Upper lobe of right lung (tissue), 1 donor: ENCODE results near the gene ABCA3. TPM values are rescaled to one million over a fixed set of nuclear protein-coding genes. Genes with fewer than 3 reads are reported as not detected.
A peak's percentile ranks its signal among the peaks of the same experiment; 100 is the strongest.

Experiments
- ATAC-seq: fragments of 200-7000 bp; cut with Tn5 transposase; one replicate; pipeline ENCODE4 v1.9.1; 2020; ENCODE audit warnings: mild to moderate bottlenecking, moderate library complexity
- DNase-seq: peaks from one replicate; pipeline ENCODE4 v3.0.0-alpha.2; 2020
- H3K27ac ChIP-seq: fragments of 200-600 bp; one replicate; pipeline ENCODE4 v1.8.0; 2022
- H3K27me3 ChIP-seq: fragments of 200-600 bp; one replicate; pipeline ENCODE4 v1.8.0; 2022; ENCODE audit warnings: mild to moderate bottlenecking
- H3K36me3 ChIP-seq: fragments of 200-600 bp; one replicate; pipeline ENCODE4 v1.8.0; 2022
- H3K4me1 ChIP-seq: fragments of 200-600 bp; one replicate; pipeline ENCODE4 v1.8.0; 2022
- H3K4me3 ChIP-seq: fragments of 200-600 bp; one replicate; pipeline ENCODE4 v1.8.0; 2022; ENCODE audit warnings: mild to moderate bottlenecking
- H3K9me3 ChIP-seq: fragments of 200-600 bp; one replicate; pipeline ENCODE4 v1.8.0; 2022
- intact Hi-C: fragments of 100-400 bp; cut with DNase I; formaldehyde crosslinking; loops from one replicate; pipeline ENCODE4 v1.11.0; 2022
- total RNA-seq: library from RNA; stranded (reverse); fragmentation: NEBNext Ultra II Directional; extraction: Animal tissue kit (Norgen Biotek cat#: 25700); gene quantifications from one replicate; pipeline ENCODE4 v1.2.1, GENCODE V29; 2021
- TF ChIP-seq, protein P1 (sequence below): fragments of 200-600 bp; IDR thresholded peaks from one replicate; pipeline ENCODE4 v1.8.0; 2022; ENCODE audit warnings: antibody characterized with exemption
- donor health status: DM: no; HTN: yes; CAD: no; lungs with severe emphysema.

ABCA3 gene
- total RNA-seq, 1 donor from 2014 or later = 598 TPM

DNA sequence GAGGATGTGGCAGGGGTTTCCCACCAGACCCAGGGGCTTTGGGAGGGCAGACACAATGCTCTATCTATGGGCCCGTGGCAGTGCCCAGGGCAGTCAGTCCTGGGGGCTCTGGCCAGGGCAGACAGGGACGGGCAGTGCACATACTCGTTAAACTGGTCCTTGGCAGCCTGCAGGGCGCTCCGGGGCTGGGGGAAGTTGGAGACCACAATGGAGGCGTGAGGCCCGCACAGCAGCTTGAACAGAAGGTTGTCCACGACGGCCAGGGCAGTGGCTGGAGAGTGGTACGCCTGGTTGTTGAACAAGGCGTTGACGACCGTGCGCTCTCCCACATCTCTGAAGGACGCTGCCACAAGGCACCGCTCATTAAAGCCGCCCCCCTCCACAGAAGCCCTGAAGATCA lies 54.0 kb downstream of the ABCA3 start:
- no peaks in the 10 kb centered on the region for H3K4me1 ChIP-seq
- ATAC-seq = no peak
- DNase-seq = peak; percentile 65
- H3K9me3 ChIP-seq = no peaks in the 10 kb centered on the region
- H3K27me3 ChIP-seq = no peaks in the 10 kb centered on the region
- no peak overlapping the region for H3K27ac ChIP-seq
- intact Hi-C loops = no loop called here
- H3K36me3 ChIP-seq = peaks cover 53% of the 10 kb centered on the region
- TF ChIP-seq, protein P1, sequence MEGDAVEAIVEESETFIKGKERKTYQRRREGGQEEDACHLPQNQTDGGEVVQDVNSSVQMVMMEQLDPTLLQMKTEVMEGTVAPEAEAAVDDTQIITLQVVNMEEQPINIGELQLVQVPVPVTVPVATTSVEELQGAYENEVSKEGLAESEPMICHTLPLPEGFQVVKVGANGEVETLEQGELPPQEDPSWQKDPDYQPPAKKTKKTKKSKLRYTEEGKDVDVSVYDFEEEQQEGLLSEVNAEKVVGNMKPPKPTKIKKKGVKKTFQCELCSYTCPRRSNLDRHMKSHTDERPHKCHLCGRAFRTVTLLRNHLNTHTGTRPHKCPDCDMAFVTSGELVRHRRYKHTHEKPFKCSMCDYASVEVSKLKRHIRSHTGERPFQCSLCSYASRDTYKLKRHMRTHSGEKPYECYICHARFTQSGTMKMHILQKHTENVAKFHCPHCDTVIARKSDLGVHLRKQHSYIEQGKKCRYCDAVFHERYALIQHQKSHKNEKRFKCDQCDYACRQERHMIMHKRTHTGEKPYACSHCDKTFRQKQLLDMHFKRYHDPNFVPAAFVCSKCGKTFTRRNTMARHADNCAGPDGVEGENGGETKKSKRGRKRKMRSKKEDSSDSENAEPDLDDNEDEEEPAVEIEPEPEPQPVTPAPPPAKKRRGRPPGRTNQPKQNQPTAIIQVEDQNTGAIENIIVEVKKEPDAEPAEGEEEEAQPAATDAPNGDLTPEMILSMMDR = no peak
- H3K4me3 ChIP-seq = no peak overlapping the region

DNA sequence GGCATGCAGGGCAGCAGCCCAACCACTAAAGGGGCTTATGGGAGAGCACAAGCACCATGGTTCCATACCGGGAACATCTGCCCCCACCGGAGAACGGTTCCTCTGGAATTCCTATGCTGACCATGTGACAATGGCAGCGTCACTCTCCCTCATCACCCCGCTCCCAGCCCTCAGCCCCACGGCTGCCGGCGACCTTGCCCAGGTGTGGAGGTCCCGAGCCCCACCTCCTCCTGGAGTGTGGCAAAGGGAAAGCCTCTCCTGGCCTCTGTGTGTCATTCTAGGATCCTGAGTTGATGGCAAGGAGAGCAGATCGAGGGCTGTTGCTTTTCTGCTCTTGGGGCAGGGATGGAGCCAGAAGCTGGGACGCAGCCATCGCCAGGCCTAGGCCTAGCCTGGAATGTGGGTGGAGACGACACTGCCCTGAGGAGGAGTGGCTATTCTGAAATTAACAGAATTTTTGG lies 54.8 kb downstream of the ABCA3 start:
- DNase-seq (no peak), ATAC-seq (no peak)
- TF ChIP-seq, protein P1 = no peak
- Histone ChIP-seq H3K27me3 (no peaks in the 10 kb centered on the region), H3K36me3 (peaks cover 45% of the 10 kb centered on the region), H3K27ac (no peak overlapping the region), H3K4me1 (no peaks in the 10 kb centered on the region), H3K4me3 (no peak overlapping the region), H3K9me3 (no peaks in the 10 kb centered on the region)
- intact Hi-C loops = no loop called here

DNA sequence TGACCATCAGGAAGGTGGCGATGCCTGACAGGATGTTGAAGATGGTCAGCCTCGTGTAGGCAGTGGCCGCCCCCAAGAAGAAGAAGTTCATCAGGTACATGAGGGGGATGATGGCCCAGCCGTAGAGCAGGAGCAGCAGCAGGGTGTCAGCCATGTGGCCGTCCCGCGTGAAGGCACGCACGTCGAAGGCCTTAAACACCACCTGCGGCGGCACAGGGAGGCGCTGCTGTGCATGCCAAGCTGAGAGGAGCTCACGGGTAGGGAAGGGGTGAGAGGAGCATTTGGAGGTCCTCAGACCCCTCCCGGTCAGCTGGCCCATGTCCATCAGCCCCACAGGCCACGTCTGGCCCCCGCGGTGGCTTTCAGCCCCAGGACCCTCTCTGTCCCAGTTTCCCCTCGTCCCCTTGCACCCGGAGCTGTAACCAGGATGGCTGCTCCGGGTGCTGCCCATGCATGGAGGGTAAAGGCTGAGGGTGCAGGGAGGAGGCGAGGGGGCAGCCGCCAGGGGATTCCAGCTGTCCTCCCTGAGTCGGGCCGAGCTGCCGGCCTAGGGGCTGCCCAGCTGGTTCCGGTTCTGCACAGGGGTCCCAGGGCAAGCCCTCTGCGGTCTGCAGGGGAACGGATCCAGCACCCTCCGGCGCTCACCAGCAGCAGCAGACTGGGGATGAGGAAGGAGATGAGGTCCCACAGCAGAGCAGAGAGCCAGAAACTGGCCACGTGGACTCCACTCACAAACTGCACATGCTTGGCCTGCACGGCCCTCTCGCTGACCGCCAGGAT lies 55.5 kb downstream of the ABCA3 start:
- peak; percentile 65 for DNase-seq
- ATAC-seq = peak; percentile 1

DNA sequence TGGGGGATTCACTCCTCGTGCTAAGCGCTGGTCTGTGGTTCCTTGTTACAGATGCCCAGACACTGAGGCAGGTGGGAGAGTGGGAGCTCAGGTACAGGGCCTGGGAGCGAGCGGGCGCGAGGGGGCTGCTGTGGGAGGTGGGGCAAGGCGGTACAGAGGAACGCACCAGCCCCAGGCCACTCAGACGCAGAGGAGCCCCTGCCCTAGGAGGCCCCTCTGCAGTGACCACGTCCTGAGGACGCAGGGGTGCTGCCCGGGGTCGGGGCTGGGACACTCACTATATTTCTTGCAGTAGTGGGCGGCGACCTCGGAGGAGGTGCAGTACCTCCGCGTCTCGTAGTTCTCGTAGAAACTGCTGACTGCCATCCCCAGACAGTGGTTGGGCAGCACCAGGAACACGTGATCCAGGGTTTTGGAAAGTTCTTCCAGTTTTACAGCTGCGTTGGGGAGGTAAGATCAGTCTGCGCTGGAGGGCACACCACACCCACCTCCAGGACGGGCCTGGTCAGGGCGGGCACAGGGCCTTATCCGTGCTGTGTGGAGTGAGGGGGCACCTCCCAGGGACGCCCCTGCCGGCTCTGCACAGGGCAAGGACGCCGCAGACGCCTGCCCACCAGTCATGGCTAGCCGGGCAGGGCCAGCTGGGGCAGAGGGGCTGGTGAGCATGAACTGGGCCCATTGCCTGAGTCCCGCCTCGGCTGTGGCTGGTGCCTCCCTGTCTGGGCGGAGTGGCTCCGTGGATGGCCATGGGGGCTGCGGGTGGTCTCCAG lies 56.3 kb downstream of the ABCA3 start:
- H3K4me3 ChIP-seq = no peak overlapping the region
- H3K27me3 ChIP-seq = no peaks in the 10 kb centered on the region
- ATAC-seq = peak; percentile 3
- H3K4me1 ChIP-seq = no peaks in the 10 kb centered on the region
- intact Hi-C loops = no loop called here
- H3K27ac ChIP-seq = no peak overlapping the region
- H3K36me3 ChIP-seq = peaks cover 41% of the 10 kb centered on the region
- TF ChIP-seq, protein P1 = no peak
- peak; percentile 60 for DNase-seq
- H3K9me3 ChIP-seq = no peaks in the 10 kb centered on the region

More for the DNA sequence above, 55.5 kb downstream of the ABCA3 start:
- Histone ChIP-seq H3K9me3 (no peaks in the 10 kb centered on the region), H3K36me3 (peaks cover 44% of the 10 kb centered on the region), H3K4me1 (no peaks in the 10 kb centered on the region), H3K27ac (no peak overlapping the region), H3K27me3 (no peaks in the 10 kb centered on the region), H3K4me3 (no peak overlapping the region)
- TF ChIP-seq, protein P1 = no peak
- intact Hi-C loops = no loop called here

DNA sequence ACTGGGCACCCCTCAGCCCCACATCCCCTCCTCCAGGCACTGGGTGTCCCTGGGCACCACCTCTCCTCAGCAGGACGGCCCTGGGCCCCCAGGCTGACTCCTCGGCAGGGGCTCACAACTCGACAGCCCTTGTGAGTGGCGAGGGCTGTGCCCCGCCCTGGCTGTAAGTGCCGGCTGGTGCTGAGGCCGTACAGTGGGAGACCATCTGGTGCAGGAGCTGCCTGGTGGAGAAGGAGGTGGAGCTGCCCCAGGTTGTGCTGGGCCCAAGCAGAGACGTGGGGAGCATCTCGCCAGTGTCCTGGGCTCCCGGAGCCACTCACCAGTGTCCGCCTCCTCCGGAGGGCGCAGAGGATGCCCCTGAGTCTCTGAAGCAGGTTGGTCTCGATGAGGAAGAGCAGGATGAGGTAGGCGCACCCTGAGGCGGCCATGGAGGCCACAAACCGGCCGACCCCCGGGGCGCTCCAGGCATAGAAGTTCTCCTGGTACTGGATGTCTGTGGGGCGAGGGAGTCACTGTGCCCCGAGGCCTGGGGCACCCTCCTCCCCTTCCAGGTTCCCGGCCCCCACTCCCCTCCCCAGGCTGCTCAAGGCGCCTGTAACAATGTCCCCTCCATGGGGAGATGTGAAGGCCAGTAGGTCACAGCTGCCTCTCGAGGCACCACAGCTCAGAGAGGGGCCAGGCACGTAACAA lies 57.5 kb downstream of the ABCA3 start:
- ATAC-seq = no peak
- intact Hi-C loops = no loop called here
- Histone ChIP-seq H3K4me3 (no peak overlapping the region), H3K4me1 (no peaks in the 10 kb centered on the region), H3K9me3 (no peaks in the 10 kb centered on the region), H3K27ac (no peak overlapping the region), H3K27me3 (no peaks in the 10 kb centered on the region), H3K36me3 (peaks cover 49% of the 10 kb centered on the region)
- DNase-seq = no peak
- TF ChIP-seq, protein P1 = no peak
